SU-DHL-6 (cell line): ENCODE measurements around the gene PKN1.

ENCODE experiments used
- EZH2phosphoT487 ChIP-seq: fragments of 200-600 bp; sonication (generic), shearing (Covaris generic); conservative IDR thresholded peaks from 2 replicates; pipeline ENCODE4 v1.6.1; 2018; ENCODE audit warnings: mild to moderate bottlenecking, antibody characterized with exemption, low read length, moderate library complexity, mixed read lengths
- TF ChIP-seq, protein P1 (sequence below): fragments of 200-600 bp; sonication (generic); IDR thresholded peaks from one replicate; pipeline ENCODE4 v1.5.1; 2017; ENCODE audit warnings: antibody characterized with exemption, mild to moderate bottlenecking, low read length, moderate library complexity; ENCODE audit not compliant: insufficient read depth, poor library complexity, severe bottlenecking

DNA sequence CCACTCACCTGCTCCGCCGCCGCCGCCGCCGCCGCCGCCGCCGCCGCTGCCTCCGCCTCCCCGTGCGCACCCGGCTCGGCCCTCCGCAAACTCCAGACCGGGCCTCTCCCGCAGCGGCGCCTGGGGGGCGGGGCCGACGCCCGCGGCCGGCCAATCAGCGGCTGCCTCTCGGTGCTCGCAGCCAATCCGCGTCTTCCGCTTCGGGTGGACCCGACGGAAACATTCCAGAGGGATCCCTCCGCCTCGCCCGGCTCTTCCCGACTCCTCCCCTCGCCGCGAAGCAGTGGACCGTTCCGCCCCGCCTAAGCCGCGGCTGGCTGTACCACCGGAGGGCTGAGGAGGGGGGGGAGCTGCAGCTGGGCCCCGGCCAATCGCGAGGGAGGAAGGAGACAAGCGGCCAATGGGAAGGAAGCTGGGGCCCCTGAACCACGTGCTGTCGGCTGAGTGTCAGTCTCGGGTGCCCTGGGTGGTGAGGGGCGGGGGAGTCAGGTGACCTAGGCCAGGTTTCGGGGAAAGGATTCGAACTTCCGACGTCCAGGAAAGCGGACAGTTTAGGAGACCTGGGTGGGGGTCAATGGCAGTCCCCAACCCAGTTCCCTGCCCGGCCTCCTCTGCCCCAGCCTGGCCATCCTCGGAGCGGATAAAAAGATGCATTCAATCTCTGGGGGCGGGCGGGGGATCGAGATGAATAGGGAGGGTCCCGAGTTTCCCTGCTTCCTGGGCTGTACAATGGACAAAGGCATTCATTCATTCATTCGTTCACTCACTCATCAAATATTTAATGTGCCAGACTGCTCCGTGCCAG is 63.1 kb downstream of the PKN1 start, which contains the start of gene GIPC1:
- TF ChIP-seq, protein P1, sequence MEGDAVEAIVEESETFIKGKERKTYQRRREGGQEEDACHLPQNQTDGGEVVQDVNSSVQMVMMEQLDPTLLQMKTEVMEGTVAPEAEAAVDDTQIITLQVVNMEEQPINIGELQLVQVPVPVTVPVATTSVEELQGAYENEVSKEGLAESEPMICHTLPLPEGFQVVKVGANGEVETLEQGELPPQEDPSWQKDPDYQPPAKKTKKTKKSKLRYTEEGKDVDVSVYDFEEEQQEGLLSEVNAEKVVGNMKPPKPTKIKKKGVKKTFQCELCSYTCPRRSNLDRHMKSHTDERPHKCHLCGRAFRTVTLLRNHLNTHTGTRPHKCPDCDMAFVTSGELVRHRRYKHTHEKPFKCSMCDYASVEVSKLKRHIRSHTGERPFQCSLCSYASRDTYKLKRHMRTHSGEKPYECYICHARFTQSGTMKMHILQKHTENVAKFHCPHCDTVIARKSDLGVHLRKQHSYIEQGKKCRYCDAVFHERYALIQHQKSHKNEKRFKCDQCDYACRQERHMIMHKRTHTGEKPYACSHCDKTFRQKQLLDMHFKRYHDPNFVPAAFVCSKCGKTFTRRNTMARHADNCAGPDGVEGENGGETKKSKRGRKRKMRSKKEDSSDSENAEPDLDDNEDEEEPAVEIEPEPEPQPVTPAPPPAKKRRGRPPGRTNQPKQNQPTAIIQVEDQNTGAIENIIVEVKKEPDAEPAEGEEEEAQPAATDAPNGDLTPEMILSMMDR = no peak
- no peak for TF ChIP-seq EZH2phosphoT487
